ENCODE measurements around the gene ETV6. TPM values are rescaled to one million over a fixed set of nuclear protein-coding genes. Genes with fewer than 3 reads are reported as not detected.

ETV6 gene
- total RNA-seq, 4 donors from 2014 or later = 17.7 to 27.1 (median 25.0) TPM

GRCh38 chr12:11785712-11786111, 136.2 kb downstream of the ETV6 start:
- WGBS, 2 donors = 41 to 43% methylated on average over 5 of the region's 5 CpGs
- intact Hi-C loops (cut with DNase I; ENCODE audit: low total_unique reads) = no loop called here
- no peak for TF ChIP-seq POLR2A (IDR thresholded peaks at IDR 0.05)
- TF ChIP-seq, protein P1, sequence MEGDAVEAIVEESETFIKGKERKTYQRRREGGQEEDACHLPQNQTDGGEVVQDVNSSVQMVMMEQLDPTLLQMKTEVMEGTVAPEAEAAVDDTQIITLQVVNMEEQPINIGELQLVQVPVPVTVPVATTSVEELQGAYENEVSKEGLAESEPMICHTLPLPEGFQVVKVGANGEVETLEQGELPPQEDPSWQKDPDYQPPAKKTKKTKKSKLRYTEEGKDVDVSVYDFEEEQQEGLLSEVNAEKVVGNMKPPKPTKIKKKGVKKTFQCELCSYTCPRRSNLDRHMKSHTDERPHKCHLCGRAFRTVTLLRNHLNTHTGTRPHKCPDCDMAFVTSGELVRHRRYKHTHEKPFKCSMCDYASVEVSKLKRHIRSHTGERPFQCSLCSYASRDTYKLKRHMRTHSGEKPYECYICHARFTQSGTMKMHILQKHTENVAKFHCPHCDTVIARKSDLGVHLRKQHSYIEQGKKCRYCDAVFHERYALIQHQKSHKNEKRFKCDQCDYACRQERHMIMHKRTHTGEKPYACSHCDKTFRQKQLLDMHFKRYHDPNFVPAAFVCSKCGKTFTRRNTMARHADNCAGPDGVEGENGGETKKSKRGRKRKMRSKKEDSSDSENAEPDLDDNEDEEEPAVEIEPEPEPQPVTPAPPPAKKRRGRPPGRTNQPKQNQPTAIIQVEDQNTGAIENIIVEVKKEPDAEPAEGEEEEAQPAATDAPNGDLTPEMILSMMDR (IDR thresholded peaks at IDR 0.05) = no peak
- no peak for DNase-seq (ENCODE audit: low spot score in 2 of 2)
- no peak overlapping the region for H3K4me3 ChIP-seq (ENCODE audit: low read depth, poor library complexity, severe bottlenecking)

- intact Hi-C loops (cut with DNase I; ENCODE audit: low total_unique reads) = no loop called here
- H3K4me3 ChIP-seq (ENCODE audit: low read depth, poor library complexity, severe bottlenecking) = no peak overlapping the region
- DNase-seq (ENCODE audit: low spot score in 2 of 2) = no peak
- 81 to 85% methylated on average over 5 of the region's 5 CpGs for WGBS, 2 donors
- no peak for TF ChIP-seq POLR2A (IDR thresholded peaks at IDR 0.05)
- TF ChIP-seq, protein P1 (IDR thresholded peaks at IDR 0.05) = no peak
These were observed 137.3 kb downstream of the ETV6 start for GRCh38 chr12:11786638-11787365.

GRCh38 chr12:11787437-11787836, 138.0 kb downstream of the ETV6 start:
- TF ChIP-seq POLR2A (IDR thresholded peaks at IDR 0.05) = no peak
- no peak for DNase-seq (ENCODE audit: low spot score in 2 of 2)
- intact Hi-C loops (cut with DNase I; ENCODE audit: low total_unique reads) = no loop called here
- H3K4me3 ChIP-seq (ENCODE audit: low read depth, poor library complexity, severe bottlenecking) = no peak overlapping the region
- 100% methylated on average over 1 of the region's 1 CpG for WGBS, 2 donors

GRCh38 chr12:11787933-11788849, 138.7 kb downstream of the ETV6 start:
- WGBS, 2 donors = 76 to 80% methylated on average over 6 of the region's 6 CpGs
- intact Hi-C loops (cut with DNase I; ENCODE audit: low total_unique reads) = no loop called here
- no peak overlapping the region for H3K4me3 ChIP-seq (ENCODE audit: low read depth, poor library complexity, severe bottlenecking)
- TF ChIP-seq, protein P1 (IDR thresholded peaks at IDR 0.05) = no peak
- no peak for TF ChIP-seq POLR2A (IDR thresholded peaks at IDR 0.05)
- no peak for DNase-seq (ENCODE audit: low spot score in 2 of 2)

DNA sequence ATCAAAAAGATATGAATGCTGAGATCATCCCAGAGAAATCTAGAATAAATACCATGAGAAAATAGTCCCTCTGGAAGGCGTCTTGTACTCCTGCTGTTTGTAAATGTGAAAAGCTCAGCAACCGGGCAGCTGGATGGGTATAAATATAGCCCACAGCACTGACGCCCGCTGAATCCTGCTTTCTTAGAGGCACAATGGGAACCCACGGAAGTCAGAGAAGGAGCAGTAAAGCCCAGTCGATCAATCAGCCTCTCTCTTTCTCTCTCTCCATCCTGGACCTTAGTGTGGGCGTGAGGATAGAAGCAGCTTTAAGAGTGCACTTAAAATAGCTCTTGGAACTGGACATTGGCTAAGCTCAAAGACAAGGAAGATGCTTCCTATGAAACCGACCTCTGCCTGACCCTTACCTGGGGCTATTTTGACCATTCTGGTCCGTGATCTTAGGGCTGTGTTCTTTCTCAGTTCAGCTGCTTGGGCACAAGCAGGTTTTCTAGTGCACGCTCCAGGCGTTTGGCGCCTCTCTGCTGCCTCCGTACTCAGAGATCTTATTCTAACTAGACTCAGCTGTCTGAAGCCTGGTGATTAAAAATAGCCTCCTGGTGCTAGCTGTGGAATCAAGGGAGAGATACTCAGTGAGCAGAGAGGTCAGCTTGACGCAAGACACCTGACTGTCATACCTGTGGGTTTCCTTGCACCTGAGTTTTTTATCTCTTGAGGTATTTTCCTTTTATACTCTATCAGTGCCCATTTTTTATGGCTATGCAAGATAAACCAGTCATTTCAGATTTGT, 144.6 kb downstream of the ETV6 start:
- 72 to 77% methylated on average over 14 of the region's 14 CpGs for WGBS, 2 donors
- no peak overlapping the region for H3K4me3 ChIP-seq (ENCODE audit: low read depth, poor library complexity, severe bottlenecking)
- TF ChIP-seq, protein P1 (IDR thresholded peaks at IDR 0.05) = no peak
- TF ChIP-seq POLR2A (IDR thresholded peaks at IDR 0.05) = no peak
- intact Hi-C loops (cut with DNase I; ENCODE audit: low total_unique reads) = no loop called here
- DNase-seq (ENCODE audit: low spot score in 2 of 2) = no peak

Data from lower leg skin (tissue), 4 donors.